Subcutaneous abdominal adipose tissue (tissue), 5 donors: ENCODE results near the gene MAML2.

Experiments used
- H3K27ac ChIP-seq: one replicate; pipeline ENCODE4 v1.7.0; 2013; ENCODE audit warnings: low read depth, mild to moderate bottlenecking, inconsistent platforms, low read length, moderate library complexity
- H3K27me3 ChIP-seq, 5 donors: one replicate each; pipeline ENCODE4 v1.7.0; 2013; ENCODE audit warnings: low read length in 5 of 5, inconsistent platforms in 1 of 5; ENCODE audit not compliant: control insufficient read depth in 5 of 5, insufficient read depth in 4 of 5
- H3K36me3 ChIP-seq, 5 donors: one replicate each; pipeline ENCODE4 v1.7.0; 2013; ENCODE audit warnings: low read length in 5 of 5; ENCODE audit not compliant: control insufficient read depth in 5 of 5, insufficient read depth in 5 of 5
- H3K4me1 ChIP-seq, 5 donors: one replicate each; pipeline ENCODE4 v1.7.0; 2013; ENCODE audit warnings: low read length in 5 of 5, mild to moderate bottlenecking in 3 of 5, moderate library complexity in 1 of 5; ENCODE audit not compliant: control insufficient read depth in 5 of 5, insufficient read depth in 5 of 5
- H3K4me3 ChIP-seq, 5 donors: one replicate each; pipeline ENCODE4 v1.7.0; 2013; ENCODE audit warnings: low read length in 5 of 5, low read depth in 1 of 5
- H3K9ac ChIP-seq, 5 donors: one replicate each; pipeline ENCODE4 v1.7.0; 2013; ENCODE audit warnings: low read length in 5 of 5, mild to moderate bottlenecking in 4 of 5, moderate library complexity in 3 of 5
- H3K9me3 ChIP-seq, 5 donors: one replicate each; pipeline ENCODE4 v1.7.0; 2013; ENCODE audit warnings: low read length in 5 of 5; ENCODE audit not compliant: control insufficient read depth in 5 of 5
- donor health status: healthy.
- donor health status: healthy.
- donor health status: healthy.
- donor health status: healthy.
- donor health status: healthy.

The MAML2 gene

DNA sequence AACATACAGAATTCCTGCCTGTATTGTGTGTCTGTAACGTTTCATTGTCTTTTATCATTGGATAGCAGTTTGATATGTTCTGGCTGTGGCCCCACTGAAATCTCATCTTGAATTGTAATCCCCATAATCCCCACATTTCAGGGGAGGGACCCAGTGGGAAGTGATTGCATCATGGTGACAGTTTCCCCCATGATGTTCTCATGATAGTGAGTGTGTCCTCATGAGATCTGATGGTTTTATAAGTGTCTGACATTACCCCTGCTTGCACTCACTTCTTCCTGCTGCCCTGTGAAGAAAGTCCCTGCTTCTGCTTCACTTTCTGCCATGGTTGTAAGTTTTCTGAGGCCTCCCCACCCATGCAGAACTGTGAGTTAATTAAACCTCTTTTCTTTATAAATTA lies 399.4 kb downstream of the MAML2 start:
- no peak overlapping the region for H3K4me3 ChIP-seq
- H3K9ac ChIP-seq: no peak overlapping the region
- no peaks in the 10 kb centered on the region for H3K36me3 ChIP-seq
- no peak overlapping the region for H3K27ac ChIP-seq
- no peaks in the 10 kb centered on the region for H3K4me1 ChIP-seq
- H3K27me3 ChIP-seq: no peaks in the 10 kb centered on the region
- peaks cover 0 to 3% (median 0%) of the 10 kb centered on the region in 5 donors for H3K9me3 ChIP-seq

DNA sequence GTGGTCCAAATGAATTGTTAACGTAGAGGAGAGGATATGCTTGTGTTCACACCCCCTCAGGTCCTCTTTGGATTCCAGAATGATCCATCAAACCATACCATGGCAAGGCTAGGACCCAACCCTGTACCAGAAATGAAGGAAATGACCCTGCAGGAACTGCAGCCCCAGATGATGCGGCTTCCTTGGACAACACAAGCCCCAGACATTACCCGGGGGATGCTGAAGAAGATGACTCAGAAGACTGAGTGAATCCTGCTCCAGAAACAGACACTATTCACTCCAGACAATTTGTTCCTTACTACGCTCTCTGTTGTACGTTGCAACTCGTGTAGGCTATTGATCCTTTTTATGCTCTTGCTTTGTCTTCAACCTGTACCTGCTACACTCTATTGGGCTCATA lies 403.9 kb downstream of the MAML2 start:
- H3K27ac ChIP-seq: no peak overlapping the region
- peak overlapping the region in 1 of 5 donors; percentile 25 for H3K9ac ChIP-seq
- no peak overlapping the region for H3K4me3 ChIP-seq
- H3K9me3 ChIP-seq: no peaks in the 10 kb centered on the region
- no peaks in the 10 kb centered on the region for H3K27me3 ChIP-seq
- H3K4me1 ChIP-seq: no peaks in the 10 kb centered on the region
- H3K36me3 ChIP-seq: no peaks in the 10 kb centered on the region

DNA sequence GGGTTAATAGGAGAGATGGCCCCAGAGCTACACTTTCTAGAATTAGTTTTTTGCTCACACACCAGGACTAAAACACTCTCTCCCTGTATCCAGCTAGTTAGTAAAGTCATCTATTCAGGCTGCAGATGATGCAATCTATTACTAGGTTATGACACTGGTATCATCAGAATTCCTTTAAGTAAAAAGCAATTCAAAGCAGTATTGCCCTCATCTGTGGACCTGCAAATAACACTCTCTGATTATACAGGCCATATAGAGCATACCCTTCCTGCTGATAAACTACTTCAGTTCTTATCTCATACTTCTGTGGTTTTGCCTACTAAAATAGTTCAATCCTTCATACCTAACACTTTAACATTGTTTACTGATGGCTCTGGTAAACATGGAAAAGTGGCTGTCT lies 405.6 kb downstream of the MAML2 start:
- Histone ChIP-seq H3K36me3 (no peaks in the 10 kb centered on the region), H3K27ac (no peak overlapping the region), H3K27me3 (no peaks in the 10 kb centered on the region), H3K9me3 (no peaks in the 10 kb centered on the region), H3K4me3 (no peak overlapping the region), H3K4me1 (no peaks in the 10 kb centered on the region), H3K9ac (no peak overlapping the region)

DNA sequence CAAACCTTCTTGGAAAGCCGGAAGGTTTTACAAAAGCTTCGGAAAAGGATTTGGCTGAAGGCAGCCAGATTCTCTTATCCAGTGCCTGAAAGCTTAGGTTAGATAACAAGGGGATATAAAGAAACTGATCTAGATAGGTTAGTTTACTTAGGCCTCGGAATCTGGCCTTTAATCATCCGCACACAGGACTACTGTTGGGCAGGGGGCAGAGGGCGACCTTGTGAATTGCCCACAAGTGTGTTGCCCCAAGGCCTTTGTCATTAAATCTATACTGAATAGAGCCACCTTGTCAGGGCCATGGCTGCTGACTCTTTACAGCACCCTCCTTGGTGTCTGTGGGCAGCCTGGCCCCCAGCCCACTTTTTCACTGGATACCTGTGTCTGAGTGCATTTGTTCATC lies 409.4 kb downstream of the MAML2 start:
- H3K4me1 ChIP-seq: no peaks in the 10 kb centered on the region
- no peak overlapping the region for H3K27ac ChIP-seq
- peaks cover 0 to 6% (median 0%) of the 10 kb centered on the region in 5 donors for H3K9me3 ChIP-seq
- H3K27me3 ChIP-seq: no peaks in the 10 kb centered on the region
- H3K9ac ChIP-seq: no peak overlapping the region
- H3K4me3 ChIP-seq: no peak overlapping the region
- no peaks in the 10 kb centered on the region for H3K36me3 ChIP-seq

DNA sequence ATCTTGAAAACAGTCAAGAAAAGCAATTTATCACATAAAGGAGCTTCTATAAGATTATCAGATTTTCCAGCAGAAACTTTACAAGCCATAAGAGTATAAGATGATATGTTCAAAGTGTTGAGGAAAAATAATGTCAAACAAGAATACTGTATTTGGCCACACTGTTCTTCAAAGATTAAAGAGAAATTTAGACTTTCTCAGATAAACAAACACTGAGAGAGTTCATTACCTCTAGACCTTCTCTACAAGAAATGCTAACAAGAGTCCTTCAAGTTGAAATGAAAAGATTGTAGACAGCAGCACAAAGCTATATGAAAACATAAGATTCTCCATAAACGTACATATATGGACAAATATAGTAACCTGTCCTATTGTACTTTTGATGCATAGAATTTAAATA lies 411.1 kb downstream of the MAML2 start:
- no peak overlapping the region for H3K27ac ChIP-seq
- H3K4me1 ChIP-seq: no peaks in the 10 kb centered on the region
- no peak overlapping the region for H3K4me3 ChIP-seq
- no peak overlapping the region for H3K9ac ChIP-seq
- H3K36me3 ChIP-seq: no peaks in the 10 kb centered on the region
- peaks cover 0 to 6% (median 0%) of the 10 kb centered on the region in 5 donors for H3K9me3 ChIP-seq
- H3K27me3 ChIP-seq: no peaks in the 10 kb centered on the region

DNA sequence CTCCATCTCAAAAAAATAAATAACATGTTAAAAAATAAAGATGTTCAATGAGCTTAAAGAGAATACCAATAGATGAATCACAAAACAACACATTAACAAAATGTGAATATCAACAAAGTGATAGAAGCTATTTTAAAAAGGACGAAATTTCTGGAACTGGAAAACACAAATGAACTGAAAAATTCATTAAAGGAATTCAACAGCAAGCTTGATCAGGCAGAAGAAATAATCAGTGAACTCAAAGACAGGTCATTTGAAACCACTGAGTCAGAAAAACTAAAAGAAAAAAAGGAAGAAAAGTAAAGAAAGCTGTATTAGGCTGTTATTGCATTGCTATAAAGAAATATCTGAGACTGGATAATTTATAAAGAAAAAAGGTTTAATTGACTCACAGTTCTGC lies 412.0 kb downstream of the MAML2 start:
- H3K36me3 ChIP-seq: no peaks in the 10 kb centered on the region
- no peak overlapping the region for H3K9ac ChIP-seq
- no peaks in the 10 kb centered on the region for H3K27me3 ChIP-seq
- no peak overlapping the region for H3K4me3 ChIP-seq
- H3K9me3 ChIP-seq: peaks cover 0 to 6% (median 0%) of the 10 kb centered on the region in 5 donors
- no peak overlapping the region for H3K27ac ChIP-seq
- H3K4me1 ChIP-seq: no peaks in the 10 kb centered on the region

DNA sequence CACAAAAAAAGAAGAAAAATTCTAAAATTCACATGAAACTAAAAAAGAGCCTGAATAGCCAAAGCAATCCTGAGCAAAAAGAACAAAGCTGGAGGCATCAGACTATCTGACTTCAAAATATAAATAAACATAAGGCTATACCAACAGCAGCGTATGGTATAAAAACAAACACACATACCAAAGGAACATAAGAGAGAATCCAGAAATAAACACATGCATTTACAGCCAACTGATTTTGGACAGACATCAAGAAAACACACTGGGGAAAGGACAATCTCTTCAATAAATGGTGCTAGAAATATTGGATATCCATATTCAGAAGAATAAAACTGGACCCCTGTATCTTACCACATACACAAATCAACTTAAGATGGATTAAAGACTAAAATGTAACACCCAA lies 416.3 kb downstream of the MAML2 start:
- Histone ChIP-seq H3K27ac (no peak overlapping the region), H3K9ac (no peak overlapping the region), H3K4me1 (peaks cover 2 to 24% (median 16%) of the 10 kb centered on the region in 5 donors), H3K9me3 (peaks cover 0 to 6% (median 0%) of the 10 kb centered on the region in 5 donors), H3K4me3 (no peak overlapping the region), H3K36me3 (no peaks in the 10 kb centered on the region), H3K27me3 (no peaks in the 10 kb centered on the region)
